ENCODE results near the gene BNC2.
"Not testable (repeated sequence)": the region's sequence is repeated elsewhere in the genome, so short reads cannot be mapped to it uniquely, and the experiment has no call there.

- TF ChIP-seq, protein P1, sequence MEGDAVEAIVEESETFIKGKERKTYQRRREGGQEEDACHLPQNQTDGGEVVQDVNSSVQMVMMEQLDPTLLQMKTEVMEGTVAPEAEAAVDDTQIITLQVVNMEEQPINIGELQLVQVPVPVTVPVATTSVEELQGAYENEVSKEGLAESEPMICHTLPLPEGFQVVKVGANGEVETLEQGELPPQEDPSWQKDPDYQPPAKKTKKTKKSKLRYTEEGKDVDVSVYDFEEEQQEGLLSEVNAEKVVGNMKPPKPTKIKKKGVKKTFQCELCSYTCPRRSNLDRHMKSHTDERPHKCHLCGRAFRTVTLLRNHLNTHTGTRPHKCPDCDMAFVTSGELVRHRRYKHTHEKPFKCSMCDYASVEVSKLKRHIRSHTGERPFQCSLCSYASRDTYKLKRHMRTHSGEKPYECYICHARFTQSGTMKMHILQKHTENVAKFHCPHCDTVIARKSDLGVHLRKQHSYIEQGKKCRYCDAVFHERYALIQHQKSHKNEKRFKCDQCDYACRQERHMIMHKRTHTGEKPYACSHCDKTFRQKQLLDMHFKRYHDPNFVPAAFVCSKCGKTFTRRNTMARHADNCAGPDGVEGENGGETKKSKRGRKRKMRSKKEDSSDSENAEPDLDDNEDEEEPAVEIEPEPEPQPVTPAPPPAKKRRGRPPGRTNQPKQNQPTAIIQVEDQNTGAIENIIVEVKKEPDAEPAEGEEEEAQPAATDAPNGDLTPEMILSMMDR (IDR thresholded peaks at IDR 0.05) = not testable (repeated sequence)
- TF ChIP-seq SIN3A (IDR thresholded peaks at IDR 0.05; ENCODE audit: borderline replicate concordance, insufficient read depth, low read depth, low read length); POLR2AphosphoS5 (IDR thresholded peaks at IDR 0.05; ENCODE audit: low read depth, low read length); TCF7L2 (IDR thresholded peaks at IDR 0.05; ENCODE audit: low read depth, low read length): not testable (repeated sequence)
Measured at GRCh38 chr9:16882440-16882839, 12.0 kb upstream of the BNC2 start.

Measured in Panc1 (cell line).